ENCODE measurements around the gene FANCD2.
"Not testable (repeated sequence)": the region's sequence is repeated elsewhere in the genome, so short reads cannot be mapped to it uniquely, and the experiment has no call there.

The FANCD2 gene

DNA sequence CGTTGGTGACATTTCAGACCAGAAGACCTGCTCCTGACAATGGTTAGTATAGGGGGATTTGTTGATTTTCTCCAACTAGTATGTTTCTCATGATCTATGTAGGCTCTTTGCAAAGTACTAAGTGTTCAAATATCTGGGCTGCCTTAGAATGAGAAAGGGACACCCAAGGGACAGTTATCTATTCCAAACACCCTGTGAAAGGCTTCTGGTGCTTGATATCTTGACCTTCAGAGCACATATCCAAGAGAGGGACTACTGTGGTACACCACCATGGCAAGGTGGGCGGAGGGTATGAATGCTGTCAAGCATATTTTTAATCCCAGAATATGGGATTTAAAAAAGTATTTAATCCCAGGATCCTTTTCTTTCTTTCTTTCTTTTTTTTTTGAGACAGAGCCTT, 80.7 kb downstream of the FANCD2 start:
- no peak for DNase-seq (ENCODE audit: low spot score)

DNA sequence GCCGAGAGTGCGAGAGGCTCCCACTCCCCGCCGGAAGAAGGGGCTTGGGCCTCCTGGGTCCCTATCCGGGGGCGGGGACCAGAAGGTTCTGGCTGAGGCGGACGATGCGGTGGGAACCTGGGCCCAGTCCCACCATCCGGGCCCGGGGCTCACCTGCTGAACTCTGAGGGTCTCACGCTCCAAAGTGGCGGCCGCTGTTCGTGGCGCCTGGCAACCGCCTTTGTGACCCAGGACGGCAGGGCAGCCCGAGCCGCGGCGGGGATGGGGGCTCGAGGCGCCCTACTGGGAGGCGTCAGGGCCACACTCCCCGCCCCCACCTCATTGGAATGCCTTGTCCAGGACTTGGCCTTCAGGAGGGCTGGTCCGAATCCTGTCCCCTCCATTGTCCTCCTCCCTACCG, 81.9 kb downstream of the FANCD2 start, which contains the start of gene FANCD2OS:
Gene FANCD2OS (minus strand): TSS at position 165 of the 400 bp plus-strand sequence. CDS start 3,481 bp downstream, outside the sequence.
- no peak for DNase-seq (ENCODE audit: low spot score)

DNA sequence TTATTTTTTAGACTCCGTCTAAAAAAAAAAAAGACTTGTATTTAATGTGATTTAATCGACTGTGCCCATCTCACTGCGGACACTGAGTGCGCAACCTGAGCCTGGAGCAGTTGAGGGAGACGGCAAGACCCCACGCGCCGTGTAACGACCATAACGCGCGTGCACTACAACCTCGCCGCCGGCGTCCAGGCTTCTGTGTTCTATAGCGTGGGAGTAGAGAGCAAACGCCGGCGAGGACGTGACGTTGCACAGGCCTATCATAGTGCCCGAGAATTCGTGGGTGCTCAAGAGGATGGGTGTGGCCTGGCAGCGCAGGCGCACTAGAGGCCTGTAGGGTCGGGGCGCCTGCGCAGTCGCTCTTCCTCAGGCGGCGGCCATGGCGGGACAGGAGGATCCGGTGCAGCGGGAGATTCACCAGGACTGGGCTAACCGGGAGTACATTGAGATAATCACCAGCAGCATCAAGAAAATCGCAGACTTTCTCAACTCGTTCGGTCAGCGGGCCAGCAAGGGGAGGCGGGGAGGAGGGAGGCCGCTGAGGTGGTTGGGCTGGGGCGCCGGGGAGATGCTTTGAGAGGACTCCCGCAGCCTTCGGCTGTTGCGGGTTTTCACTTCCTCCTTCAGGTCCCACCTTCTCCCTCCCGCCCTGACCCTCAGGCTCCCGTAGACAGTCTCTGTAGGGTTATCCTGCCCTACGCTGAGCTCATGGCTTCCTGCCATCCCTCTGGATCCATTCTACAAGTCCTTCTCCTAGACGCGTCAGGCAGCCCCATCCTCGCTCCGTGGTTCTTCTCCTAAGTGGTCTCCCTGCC, 89.3 kb downstream of the FANCD2 start, which contains the start of gene BRK1:
Gene BRK1 (plus strand): TSS at position 350 of the 812 bp plus-strand sequence. CDS start 27 bp downstream, at position 377.
- peak; percentile 100 for DNase-seq (ENCODE audit: low spot score)

DNA sequence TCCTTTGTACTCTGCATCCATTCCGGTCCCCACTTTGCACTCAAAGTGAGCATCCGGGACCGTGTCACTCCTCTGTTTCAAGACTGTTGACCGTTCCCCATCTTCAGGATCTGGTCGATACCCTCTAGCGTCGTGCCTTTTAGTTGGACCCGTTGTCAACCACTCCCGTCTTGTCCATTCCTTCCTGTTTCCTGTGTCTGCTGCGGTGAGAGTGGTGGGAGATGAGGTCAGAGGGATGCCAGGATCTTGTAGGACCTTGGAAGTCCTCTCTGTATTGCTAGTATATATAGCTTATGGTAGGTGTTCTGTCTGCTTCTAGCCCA, 89.9 kb downstream of the FANCD2 start:
- peak; percentile 40 for DNase-seq (ENCODE audit: low spot score)

GRCh38 chr3:10116928-10117327, 90.7 kb downstream of the FANCD2 start:
- DNase-seq (ENCODE audit: low spot score): no peak

- DNase-seq (ENCODE audit: low spot score): no peak
Observed at GRCh38 chr3:10119376-10119775, 93.1 kb downstream of the FANCD2 start.

DNA sequence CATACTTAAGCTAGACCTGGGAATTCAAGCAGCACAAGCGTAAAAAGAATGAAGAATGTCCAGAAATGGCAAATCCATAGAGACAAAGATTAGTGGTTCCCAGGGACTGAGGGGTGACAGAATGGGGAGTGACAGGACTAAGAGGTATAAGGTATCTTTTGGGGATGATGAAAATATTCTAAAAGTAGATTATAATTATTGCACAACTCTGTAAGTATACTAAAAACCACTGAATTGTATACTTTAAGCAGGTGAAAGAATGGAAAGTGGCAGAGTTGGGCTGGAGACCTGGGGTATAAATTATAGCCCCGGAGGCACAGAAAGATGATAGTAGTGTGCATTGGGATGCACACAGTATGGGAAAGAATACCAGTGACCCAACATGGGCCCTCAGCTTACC, 94.8 kb downstream of the FANCD2 start:
- DNase-seq (ENCODE audit: low spot score): no peak

GRCh38 chr3:10122724-10123123, 96.5 kb downstream of the FANCD2 start:
- DNase-seq (ENCODE audit: low spot score): no peak

- DNase-seq (ENCODE audit: low spot score): not testable (repeated sequence)
Observed at GRCh38 chr3:10135872-10136271, 109.6 kb downstream of the FANCD2 start.

DNA sequence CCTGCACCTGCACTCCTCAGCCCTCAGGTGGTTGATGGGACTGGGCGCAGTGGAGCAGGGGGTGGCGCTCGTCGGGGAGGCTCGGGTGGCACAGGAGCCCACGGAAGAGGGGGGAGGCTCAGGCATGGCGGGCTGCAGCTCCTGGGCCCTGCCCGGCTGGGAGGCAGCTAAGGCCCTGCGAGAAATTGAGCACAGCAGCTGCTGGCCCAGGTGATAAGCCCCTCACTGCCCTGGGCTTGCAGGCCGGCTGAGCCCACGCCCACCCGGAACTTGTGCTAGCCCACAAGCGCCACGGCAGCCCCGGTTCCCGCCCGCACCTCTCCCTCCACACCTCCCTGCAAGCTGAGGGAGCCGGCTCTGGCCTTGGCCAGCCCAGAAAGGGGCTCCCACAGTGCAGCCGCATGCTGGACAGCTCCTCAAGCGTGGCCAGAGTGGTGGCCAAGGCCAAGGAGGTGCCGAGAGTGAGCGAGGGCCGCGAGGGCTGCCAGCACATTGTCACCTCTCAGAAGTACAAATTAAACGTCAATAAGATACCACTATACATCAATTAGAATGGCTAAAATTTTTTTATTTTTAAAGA, 110.3 kb downstream of the FANCD2 start:
- no peak for DNase-seq (ENCODE audit: low spot score)

GRCh38 chr3:10137178-10137577, 110.9 kb downstream of the FANCD2 start:
- no peak for DNase-seq (ENCODE audit: low spot score)

- no peak for DNase-seq (ENCODE audit: low spot score)
Observed at GRCh38 chr3:10140996-10141546, 114.8 kb downstream of the FANCD2 start.

DNA sequence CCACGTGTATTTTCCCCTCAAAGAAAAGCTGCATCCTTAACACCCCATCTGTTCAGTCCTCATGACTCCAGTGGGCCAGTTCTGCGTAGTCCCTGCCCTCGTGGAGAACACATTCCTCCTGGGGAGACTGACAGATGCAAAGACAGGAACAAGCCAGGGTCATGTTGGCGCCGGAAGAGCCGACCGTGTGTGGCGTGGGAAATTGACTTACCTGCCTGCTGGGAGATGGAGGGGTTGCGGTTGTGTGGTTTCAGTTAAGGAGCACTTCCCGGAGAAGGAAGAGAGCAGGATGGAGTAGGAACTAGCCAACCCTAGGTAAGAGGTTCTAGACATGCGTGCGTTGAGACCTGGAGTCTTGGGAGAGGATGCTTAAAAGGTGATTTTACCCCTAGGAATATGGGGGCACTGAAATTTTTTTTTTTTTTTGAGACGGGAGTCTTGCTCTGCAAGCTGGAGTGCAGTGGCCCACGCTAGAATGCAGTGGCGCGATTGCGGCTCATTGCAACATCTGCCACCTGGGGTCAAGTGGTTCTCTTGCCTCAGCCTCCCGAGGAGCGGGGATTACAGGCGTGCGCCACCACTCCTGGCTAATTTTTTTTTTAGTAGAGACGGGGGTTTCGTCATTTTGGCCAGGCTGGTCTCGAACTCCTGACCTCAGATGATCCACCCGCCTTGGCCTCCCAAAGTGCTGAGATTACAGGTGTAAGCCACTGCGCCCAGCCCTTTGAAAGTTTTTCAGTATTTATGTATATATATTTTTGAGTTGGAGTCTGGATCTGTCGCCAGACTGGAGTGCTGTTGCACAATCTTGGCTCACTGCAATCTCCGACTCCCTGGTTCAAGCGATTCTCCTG, 116.7 kb downstream of the FANCD2 start:
- no peak for DNase-seq (ENCODE audit: low spot score)

DNA sequence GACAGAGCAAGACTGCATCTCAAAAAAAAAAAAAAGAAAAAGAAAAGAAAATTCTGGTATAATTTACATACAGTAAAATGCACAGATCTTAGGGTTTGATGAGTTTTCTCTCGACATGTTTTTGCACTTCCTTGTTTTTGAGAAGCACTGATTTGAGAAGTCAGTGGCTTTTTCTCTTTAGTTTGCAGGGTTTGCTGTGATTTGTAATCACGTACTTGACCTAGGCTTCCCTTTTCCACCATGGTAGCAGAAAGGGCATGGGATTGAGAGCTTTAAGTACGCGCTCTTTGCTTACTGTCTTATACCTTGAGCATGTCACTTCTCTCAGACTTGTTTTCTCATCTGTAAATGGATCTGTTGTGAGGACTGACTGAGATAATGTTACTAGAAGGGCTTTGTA, 119.4 kb downstream of the FANCD2 start:
- DNase-seq (ENCODE audit: low spot score): no peak

DNA sequence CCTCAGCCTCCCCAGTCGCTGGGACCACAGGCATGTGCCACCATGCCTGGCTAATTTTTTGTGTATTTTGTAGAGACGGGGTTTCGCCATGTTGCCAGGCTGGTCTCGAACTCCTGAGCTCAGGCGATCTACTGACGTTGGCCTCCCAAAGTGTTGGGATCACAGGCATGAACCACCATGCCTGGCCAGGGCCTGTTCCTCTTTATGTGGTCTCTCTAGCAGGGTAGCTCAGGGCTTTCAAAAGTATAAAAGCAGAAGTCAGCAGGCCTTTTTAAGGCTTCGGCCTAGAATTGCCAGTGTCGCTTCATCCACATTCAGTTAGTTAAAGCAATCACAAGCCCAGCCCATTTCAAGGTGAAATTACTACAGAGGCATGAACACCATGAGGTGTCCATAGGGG, 123.0 kb downstream of the FANCD2 start:
- DNase-seq (ENCODE audit: low spot score): no peak

- no peak for DNase-seq (ENCODE audit: low spot score)
Observed at GRCh38 chr3:10150987-10151386, 124.8 kb downstream of the FANCD2 start.

Measured in AG08395 (cell line).